ENCODE measurements around the gene SLIT1.

The SLIT1 gene

DNA sequence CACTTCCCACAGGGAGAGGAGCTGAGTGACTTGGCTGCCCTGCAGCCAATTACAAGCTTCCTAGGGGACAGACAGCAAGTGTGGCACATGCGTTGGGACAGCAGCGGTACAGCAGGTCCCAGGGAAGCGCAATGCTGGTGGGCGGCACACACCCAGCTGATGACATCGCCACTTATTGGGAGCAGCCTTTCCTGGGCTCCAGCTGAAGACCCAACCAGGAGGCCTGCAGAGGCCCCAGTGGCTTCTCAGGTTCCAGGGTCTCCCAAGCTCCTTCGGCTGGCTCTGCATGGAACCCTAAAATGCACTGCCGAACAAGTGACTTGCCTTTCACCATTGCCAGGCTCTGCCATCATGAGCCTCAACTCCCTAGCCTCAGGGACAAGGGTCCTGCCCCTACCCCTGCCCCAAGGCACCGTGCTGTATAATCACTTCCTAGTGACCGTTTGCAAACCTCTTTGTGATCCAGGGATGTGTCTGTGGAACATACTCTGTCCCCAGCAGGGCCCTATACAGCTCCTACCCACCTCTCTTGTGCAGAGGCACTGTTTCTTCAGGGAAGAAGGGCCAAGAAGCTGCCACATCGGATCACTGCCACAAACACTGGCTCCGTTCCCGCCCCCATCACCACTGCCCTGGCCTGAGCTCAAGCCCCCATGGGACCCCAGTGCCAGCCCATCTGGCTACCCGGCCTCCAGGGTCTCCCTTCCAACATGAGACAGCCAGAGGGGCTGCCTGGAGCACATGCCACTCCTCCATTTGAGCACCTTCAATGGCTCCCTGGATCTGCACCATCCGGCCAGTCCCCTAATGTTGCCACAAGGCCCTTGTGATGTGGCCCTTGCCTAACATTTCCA lies 19.3 kb upstream of the SLIT1 start:
- no peak for DNase-seq (ENCODE audit: low read depth)
- TF ChIP-seq, protein P1, sequence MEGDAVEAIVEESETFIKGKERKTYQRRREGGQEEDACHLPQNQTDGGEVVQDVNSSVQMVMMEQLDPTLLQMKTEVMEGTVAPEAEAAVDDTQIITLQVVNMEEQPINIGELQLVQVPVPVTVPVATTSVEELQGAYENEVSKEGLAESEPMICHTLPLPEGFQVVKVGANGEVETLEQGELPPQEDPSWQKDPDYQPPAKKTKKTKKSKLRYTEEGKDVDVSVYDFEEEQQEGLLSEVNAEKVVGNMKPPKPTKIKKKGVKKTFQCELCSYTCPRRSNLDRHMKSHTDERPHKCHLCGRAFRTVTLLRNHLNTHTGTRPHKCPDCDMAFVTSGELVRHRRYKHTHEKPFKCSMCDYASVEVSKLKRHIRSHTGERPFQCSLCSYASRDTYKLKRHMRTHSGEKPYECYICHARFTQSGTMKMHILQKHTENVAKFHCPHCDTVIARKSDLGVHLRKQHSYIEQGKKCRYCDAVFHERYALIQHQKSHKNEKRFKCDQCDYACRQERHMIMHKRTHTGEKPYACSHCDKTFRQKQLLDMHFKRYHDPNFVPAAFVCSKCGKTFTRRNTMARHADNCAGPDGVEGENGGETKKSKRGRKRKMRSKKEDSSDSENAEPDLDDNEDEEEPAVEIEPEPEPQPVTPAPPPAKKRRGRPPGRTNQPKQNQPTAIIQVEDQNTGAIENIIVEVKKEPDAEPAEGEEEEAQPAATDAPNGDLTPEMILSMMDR (IDR thresholded peaks at IDR 0.05; ENCODE audit: insufficient read depth, low read depth, low read length, missing control alignments): no peak
- no peak overlapping the region for H3K4me3 ChIP-seq (ENCODE audit: low read length)

DNA sequence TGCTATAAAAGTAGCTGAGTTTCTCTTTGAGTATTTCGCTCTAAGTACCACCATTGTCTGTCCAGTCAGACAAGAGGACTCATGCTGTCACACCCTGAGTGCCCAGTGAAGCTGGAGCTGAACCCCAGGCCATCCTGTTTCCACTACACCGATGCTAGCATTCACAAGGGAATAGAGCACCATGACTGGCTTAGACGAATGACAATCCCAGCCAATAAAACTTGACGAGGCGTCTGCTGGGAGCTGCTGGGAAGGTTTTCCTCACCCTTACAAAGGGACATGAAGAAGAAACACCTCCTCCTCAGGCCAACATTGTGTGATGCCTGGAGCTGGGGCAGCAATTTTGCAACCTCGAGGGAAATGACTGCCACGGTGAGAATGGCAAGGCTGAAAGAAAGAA lies 17.5 kb upstream of the SLIT1 start:
- TF ChIP-seq, protein P1 (IDR thresholded peaks at IDR 0.05; ENCODE audit: insufficient read depth, low read depth, low read length, missing control alignments): no peak
- DNase-seq (ENCODE audit: low read depth): no peak
- no peak overlapping the region for H3K4me3 ChIP-seq (ENCODE audit: low read length)

DNA sequence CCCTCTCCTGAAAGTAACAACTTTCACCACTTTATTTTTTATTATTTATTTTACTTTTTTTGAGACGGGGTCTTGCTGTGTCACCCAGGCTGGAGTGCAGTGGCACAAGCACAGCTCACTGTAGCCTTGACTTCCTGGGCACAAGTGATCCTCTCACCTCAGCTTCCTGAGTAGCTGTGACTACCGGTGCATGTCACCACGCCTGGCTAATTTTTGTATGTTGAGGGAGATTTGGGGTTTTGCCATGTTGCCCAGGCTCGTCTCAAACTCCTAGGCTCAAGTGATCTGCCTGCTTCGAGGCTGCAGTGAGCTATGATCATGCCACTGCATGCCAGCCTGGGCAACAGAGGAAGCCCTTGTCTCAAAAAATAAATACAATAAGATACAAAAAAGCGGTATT lies 14.9 kb upstream of the SLIT1 start:
- TF ChIP-seq, protein P1 (IDR thresholded peaks at IDR 0.05; ENCODE audit: insufficient read depth, low read depth, low read length, missing control alignments): no peak
- no peak overlapping the region for H3K4me3 ChIP-seq (ENCODE audit: low read length)
- no peak for DNase-seq (ENCODE audit: low read depth)

DNA sequence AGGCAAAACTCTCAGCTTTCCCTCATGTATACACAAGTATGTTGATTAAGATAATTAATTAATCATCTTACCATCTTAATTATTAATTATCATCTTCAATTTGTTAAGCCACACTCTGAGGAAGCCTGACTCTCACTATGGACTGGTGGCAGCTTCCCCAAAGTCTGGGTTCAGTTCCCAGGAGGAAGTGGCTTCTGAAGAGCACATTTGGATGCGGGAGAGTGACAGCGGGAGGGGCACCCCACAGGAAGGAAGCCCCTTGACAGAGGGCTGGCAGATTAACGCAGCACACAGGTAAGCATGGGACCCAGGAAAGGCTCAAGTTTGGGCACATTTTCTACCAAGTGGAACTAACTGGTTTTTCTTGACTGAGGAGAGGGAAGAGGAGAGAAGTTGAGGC lies 13.4 kb upstream of the SLIT1 start:
- DNase-seq (ENCODE audit: low read depth): no peak
- TF ChIP-seq, protein P1 (IDR thresholded peaks at IDR 0.05; ENCODE audit: insufficient read depth, low read depth, low read length, missing control alignments): no peak
- H3K4me3 ChIP-seq (ENCODE audit: low read length): no peak overlapping the region

DNA sequence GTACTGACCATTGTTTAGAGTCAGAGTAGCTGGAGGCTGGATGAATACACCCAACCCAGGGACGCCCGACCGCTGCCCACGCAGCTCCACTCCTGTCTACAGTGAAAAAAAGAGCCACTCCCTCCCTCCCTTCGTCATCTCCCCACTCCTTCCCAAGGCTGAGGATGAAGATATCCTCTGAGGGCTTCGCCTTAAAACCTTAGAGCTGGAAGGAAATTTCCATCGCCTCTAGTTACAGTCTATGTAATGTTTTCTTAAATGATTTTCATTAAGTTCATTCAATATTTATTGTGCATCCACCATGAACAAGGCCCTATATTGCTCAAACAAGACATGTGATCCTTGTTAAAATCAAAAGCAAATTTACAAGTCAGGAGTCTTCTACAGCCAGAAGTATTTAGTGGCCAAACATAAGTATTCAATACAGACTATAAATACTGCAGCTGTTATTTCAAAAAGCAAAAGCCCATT lies 11.3 kb upstream of the SLIT1 start:
- TF ChIP-seq, protein P1 (IDR thresholded peaks at IDR 0.05; ENCODE audit: insufficient read depth, low read depth, low read length, missing control alignments): no peak
- DNase-seq (ENCODE audit: low read depth): no peak
- no peak overlapping the region for H3K4me3 ChIP-seq (ENCODE audit: low read length)

DNA sequence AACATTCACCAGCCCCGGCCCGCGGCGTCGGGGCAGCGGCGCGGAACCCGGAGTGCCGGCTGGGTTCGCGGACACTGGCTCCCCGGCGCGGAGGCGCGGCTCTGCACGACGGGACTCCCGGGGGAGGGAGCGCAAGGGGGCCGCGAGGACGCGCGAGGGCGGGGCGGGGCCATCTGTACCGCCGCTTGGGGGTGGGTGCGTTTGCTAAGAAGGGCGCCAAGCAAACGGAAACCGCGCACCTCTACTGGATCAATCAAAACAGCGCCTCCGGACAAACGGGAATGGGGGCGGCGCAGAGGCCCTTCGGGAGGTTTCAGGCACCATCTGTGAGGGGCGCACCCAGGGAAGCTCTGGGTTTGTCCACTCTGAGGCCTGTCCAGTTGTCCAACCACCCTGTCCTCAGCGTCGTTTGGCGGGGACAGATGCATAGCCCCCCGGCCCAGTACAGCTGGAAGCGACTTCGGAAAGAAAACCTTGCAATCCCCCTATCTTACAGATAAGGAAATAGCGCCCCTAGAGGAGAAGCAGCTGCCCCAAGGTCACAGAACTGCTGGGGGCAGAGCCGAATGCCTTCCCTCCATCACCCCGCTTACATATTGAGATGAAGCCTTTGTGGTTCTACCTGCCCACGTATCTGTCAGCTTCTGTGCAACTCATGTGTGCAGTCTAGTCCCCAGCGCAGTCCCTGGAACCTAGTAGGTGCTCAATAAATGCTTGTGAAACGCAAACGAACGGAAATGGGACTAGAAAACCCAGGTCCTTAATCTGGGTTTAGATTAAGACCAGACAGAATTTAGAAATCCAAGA lies 10.7 kb upstream of the SLIT1 start:
- peak; percentile 61 for DNase-seq (ENCODE audit: low read depth)
- TF ChIP-seq, protein P1 (IDR thresholded peaks at IDR 0.05; ENCODE audit: insufficient read depth, low read depth, low read length, missing control alignments): peak; percentile 67
- H3K4me3 ChIP-seq (ENCODE audit: low read length): peak overlapping the region; percentile 28

All from epithelial cell of esophagus (primary cell).